Breast epithelium (tissue), 4 donors: ENCODE data around the gene TACR3. TPM values are rescaled to one million over a fixed set of nuclear protein-coding genes. Genes with fewer than 3 reads are reported as not detected.
A peak's percentile ranks its signal among the peaks of the same experiment; 100 is the strongest.
"Not testable (repeated sequence)": the region's sequence is repeated elsewhere in the genome, so short reads cannot be mapped to it uniquely, and the experiment has no call there.

Experiments
- DNase-seq, 2 donors: peaks; one replicate each; pipeline ENCODE4 v3.0.0-alpha.2; 2019; ENCODE audit warnings: low spot score in 2 of 2
- H3K27ac ChIP-seq, 2 donors: fragments of 200-600 bp; sonication (generic) in 1 of 2; one replicate each; pipeline ENCODE4 v1.5.1; 2016 to 2019; ENCODE audit warnings: mild to moderate bottlenecking in 1 of 2
- H3K27me3 ChIP-seq, 2 donors: fragments of 200-600 bp; sonication (generic) in 1 of 2; one replicate each; pipeline versions ENCODE4 v1.5.1 to v1.6.0; 2017 to 2019; ENCODE audit warnings: control low read depth in 1 of 2, mild to moderate bottlenecking in 1 of 2
- H3K36me3 ChIP-seq: fragments of 200-600 bp; one replicate; pipeline ENCODE4 v1.5.1; 2019
- H3K4me1 ChIP-seq, 2 donors: fragments of 200-600 bp; sonication (generic); one replicate each; pipeline ENCODE4 v1.5.1; 2016 to 2019; ENCODE audit warnings: control low read depth in 1 of 2
- H3K4me3 ChIP-seq, 3 donors: fragments of 200-600 bp; sonication (generic); 1 replicate in 2 of 3; 2 replicates in 1 of 3; pipeline ENCODE4 v1.5.1; 2016 to 2019; ENCODE audit warnings: mild to moderate bottlenecking in 3 of 3, moderate library complexity in 2 of 3
- H3K9me3 ChIP-seq, 2 donors: fragments of 200-600 bp; sonication (generic) in 1 of 2; one replicate each; pipeline ENCODE4 v1.5.1; 2016 to 2019; ENCODE audit warnings: control low read depth in 1 of 2
- POLR2A ChIP-seq: fragments of 450-650 bp; IDR thresholded peaks from one replicate; pipeline ENCODE4 v1.6.1; 2016; ENCODE audit warnings: antibody characterized with exemption, mild to moderate bottlenecking, moderate library complexity
- POLR2AphosphoS5 ChIP-seq, 3 donors: sonication (generic); formaldehyde crosslinking; IDR thresholded peaks; one replicate each; pipeline ENCODE4 v1.6.1; 2017; ENCODE audit warnings: antibody characterized with exemption in 3 of 3
- intact Hi-C: fragments of 100-400 bp; cut with DNase I; formaldehyde crosslinking; loops from one replicate; pipeline ENCODE4 v1.15.1; 2023; ENCODE audit warnings: low total_unique reads
- total RNA-seq, 3 donors: library from RNA; depleted of rRNA; stranded (reverse); fragments of >200 nt; gene quantifications; one replicate each; pipeline ENCODE4 v1.1.0, GENCODE V29; 2016
- TF ChIP-seq, protein P1 (sequence below), 3 donors: fragments of 450-650 bp; IDR thresholded peaks; one replicate each; pipeline ENCODE4 v1.5.1; 2016 to 2017; ENCODE audit warnings: antibody characterized with exemption in 3 of 3, mild to moderate bottlenecking in 3 of 3, moderate library complexity in 3 of 3

Gene TACR3, protein sequence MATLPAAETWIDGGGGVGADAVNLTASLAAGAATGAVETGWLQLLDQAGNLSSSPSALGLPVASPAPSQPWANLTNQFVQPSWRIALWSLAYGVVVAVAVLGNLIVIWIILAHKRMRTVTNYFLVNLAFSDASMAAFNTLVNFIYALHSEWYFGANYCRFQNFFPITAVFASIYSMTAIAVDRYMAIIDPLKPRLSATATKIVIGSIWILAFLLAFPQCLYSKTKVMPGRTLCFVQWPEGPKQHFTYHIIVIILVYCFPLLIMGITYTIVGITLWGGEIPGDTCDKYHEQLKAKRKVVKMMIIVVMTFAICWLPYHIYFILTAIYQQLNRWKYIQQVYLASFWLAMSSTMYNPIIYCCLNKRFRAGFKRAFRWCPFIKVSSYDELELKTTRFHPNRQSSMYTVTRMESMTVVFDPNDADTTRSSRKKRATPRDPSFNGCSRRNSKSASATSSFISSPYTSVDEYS
- not detected for total RNA-seq

DNA sequence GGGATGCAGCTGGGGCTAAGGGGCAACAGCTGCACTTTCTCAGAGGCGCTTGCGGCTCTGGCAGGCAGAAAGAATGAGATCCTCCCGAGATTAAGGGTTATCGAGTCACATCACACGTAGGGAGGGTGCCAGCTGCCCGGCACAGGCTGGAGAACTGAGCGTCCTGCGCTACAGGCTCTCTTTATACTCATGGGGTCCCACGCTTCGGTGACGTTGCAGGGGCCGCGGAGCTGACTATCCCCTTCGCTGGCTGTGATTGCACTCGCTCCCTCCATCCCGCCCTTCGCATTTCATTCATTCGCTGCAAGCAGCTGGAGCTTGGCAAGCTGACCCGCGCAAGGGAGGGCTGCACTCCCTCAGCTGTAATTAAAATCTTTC is at the start of gene TACR3:
Gene TACR3 (minus strand): TSS at position 156 of the 378 bp plus-strand sequence. CDS start 310 bp downstream, outside the sequence.
- Histone ChIP-seq H3K36me3 (no peaks in the 10 kb centered on the region), H3K4me3 (peak within 1 kb of the TSS in 2 of 3 donors; percentile 28 to 40), H3K4me1 (no peaks in the 10 kb centered on the region), H3K27me3 (peaks cover 0 to 10% of the 10 kb centered on the region in 2 donors), H3K9me3 (no peaks in the 10 kb centered on the region), H3K27ac (no peak within 1 kb of the TSS)
- no peak for DNase-seq
- TF ChIP-seq, protein P1, sequence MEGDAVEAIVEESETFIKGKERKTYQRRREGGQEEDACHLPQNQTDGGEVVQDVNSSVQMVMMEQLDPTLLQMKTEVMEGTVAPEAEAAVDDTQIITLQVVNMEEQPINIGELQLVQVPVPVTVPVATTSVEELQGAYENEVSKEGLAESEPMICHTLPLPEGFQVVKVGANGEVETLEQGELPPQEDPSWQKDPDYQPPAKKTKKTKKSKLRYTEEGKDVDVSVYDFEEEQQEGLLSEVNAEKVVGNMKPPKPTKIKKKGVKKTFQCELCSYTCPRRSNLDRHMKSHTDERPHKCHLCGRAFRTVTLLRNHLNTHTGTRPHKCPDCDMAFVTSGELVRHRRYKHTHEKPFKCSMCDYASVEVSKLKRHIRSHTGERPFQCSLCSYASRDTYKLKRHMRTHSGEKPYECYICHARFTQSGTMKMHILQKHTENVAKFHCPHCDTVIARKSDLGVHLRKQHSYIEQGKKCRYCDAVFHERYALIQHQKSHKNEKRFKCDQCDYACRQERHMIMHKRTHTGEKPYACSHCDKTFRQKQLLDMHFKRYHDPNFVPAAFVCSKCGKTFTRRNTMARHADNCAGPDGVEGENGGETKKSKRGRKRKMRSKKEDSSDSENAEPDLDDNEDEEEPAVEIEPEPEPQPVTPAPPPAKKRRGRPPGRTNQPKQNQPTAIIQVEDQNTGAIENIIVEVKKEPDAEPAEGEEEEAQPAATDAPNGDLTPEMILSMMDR (IDR thresholded peaks at IDR 0.05), result no peak
- intact Hi-C loops, result no loop called here

DNA sequence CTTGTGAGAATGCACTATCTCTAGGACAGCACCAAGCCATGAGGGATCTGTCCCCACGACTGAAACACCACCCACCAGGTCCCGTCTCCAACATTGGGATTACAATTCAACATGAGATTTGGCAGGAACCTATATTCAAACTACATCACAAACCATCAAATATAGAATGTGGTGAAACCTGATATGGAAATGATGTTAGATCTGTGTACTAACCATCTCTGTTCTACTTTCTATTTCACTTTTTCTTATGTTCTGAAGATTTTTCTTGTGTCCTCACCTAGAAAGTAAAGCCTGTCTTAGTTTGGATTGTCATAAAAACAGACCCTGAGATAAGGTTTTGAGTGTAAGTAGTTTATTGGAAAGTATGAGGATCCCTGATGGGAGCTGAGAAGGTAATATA is 37.8 kb upstream of the TACR3 start:
- Histone ChIP-seq H3K4me1 (no peaks in the 10 kb centered on the region), H3K9me3 (no peaks in the 10 kb centered on the region), H3K27ac (no peak overlapping the region), H3K27me3 (no peaks in the 10 kb centered on the region), H3K36me3 (no peaks in the 10 kb centered on the region), H3K4me3 (no peak overlapping the region)
- intact Hi-C loops, result no loop called here
- DNase-seq, result no peak
- TF ChIP-seq, protein P1 (IDR thresholded peaks at IDR 0.05), result no peak
- TF ChIP-seq POLR2AphosphoS5 (IDR thresholded peaks at IDR 0.05) (no peak), POLR2A (no peak)

DNA sequence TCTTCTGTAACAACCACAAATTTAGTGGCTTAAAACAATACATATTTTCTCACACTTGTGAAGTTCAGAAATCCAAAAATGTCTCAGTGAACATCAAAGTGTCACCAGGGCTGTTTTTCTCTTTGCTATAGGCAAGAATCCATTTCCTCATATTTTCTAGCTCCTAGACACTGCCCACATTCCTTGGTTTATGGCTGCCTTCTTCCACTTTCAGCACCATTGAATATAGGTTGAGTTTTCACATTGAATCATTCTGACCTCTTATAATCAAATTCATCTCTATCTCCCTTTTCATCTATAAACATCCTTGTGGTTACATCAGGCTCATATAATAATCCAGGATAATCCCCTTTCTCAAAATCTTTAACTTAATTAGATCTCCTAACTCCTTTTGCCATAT is 37.0 kb upstream of the TACR3 start:
- no peaks in the 10 kb centered on the region for H3K27me3 ChIP-seq
- intact Hi-C loops, result no loop called here

DNA sequence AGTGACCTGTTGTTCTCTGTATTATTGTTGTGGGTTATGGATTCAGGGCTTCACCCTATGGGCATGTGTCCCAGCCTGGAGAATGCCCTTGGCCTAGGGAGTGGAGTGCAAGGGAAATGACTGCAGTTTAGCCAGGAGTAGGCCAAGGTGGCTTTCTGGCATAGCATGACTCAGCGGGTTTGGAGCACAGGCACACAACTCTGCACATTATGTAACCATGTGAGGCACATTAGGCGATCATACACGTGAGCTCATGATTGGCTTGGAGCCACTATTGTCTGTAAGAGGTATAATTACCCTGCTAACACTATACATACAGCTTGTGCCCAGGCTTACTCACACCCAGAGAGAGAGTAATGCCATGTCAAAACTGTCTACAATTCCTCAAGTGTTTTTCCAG is 35.1 kb upstream of the TACR3 start:
- Histone ChIP-seq H3K4me3 (no peak overlapping the region), H3K36me3 (no peaks in the 10 kb centered on the region), H3K27ac (no peak overlapping the region), H3K4me1 (no peaks in the 10 kb centered on the region), H3K27me3 (no peaks in the 10 kb centered on the region), H3K9me3 (no peaks in the 10 kb centered on the region)
- TF ChIP-seq POLR2A, result no peak
- no peak for TF ChIP-seq POLR2AphosphoS5 (IDR thresholded peaks at IDR 0.05)
- TF ChIP-seq, protein P1 (IDR thresholded peaks at IDR 0.05), result no peak
- DNase-seq, result no peak
- intact Hi-C loops, result no loop called here

More for the DNA sequence above, 37.0 kb upstream of the TACR3 start:
- Histone ChIP-seq H3K4me1 (no peaks in the 10 kb centered on the region), H3K36me3 (no peaks in the 10 kb centered on the region), H3K9me3 (no peaks in the 10 kb centered on the region), H3K4me3 (no peak overlapping the region), H3K27ac (no peak overlapping the region)
- DNase-seq, result no peak
- TF ChIP-seq POLR2AphosphoS5 (IDR thresholded peaks at IDR 0.05) (no peak), POLR2A (no peak)
- TF ChIP-seq, protein P1 (IDR thresholded peaks at IDR 0.05), result no peak

DNA sequence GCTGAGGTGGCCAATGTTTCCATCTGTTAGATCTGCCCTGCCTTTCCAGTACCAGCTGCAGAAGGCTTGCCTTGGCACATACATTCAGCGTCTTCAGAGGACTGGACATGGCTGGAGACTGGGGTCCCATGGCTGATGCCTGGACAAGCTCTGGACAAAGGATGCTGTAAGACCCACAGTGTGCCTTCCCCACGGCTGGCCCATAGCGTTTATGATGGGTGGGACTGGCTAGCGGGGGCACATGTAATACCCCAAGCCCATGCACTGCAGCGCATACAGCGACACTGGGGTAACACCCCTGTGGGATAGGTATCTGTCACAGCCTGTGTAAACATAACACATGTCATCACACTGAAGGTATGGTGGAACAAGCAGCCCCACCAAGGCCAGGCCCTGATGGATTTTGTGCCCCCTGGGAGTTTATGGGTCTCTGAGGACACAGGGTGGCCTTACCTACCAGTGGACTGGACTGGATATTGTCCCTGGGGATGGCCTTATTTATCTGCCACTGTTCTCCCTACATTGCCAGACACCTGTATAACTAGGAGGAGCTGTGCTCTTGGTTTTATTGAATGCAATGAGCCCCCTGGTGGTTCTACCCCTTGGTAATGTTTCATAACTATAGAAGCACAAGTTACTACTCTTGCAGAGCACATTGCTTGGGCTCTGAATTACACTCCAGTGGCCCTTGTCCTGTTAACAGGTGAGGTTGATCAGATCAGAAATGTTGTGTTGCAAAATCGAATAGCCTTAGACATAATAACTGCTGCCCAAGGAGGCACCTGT is 34.3 kb upstream of the TACR3 start:
- Histone ChIP-seq H3K4me1 (no peaks in the 10 kb centered on the region), H3K36me3 (no peaks in the 10 kb centered on the region), H3K27me3 (no peaks in the 10 kb centered on the region), H3K27ac (no peak overlapping the region), H3K4me3 (no peak overlapping the region), H3K9me3 (no peaks in the 10 kb centered on the region)
- intact Hi-C loops, result no loop called here
- TF ChIP-seq, protein P1 (IDR thresholded peaks at IDR 0.05), result no peak
- no peak for TF ChIP-seq POLR2AphosphoS5 (IDR thresholded peaks at IDR 0.05)
- TF ChIP-seq POLR2A, result no peak
- DNase-seq, result no peak

DNA sequence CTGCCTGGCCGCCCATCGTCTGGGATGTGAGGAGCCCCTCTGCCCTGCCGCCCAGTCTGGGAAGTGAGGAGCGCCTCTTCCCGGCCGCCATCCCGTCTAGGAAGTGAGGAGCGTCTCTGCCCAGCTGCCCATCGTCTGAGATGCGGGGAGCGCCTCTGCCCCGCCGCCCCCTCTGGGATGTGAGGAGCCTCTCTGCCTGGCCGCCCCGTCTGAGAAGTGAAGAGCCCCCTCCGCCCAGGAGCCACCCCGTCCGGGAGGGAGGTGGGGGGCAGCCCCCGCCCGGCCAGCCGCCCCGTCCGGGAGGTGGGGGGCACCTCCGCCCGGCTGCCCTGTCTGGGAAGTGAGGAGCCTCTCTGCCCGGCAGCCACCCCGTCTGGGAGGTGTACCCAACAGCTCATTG is 3.4 kb upstream of the TACR3 start:
- intact Hi-C loops, H3K9me3 ChIP-seq, H3K4me1 ChIP-seq, DNase-seq, H3K36me3 ChIP-seq, H3K27ac ChIP-seq, H3K4me3 ChIP-seq: not testable (repeated sequence)
- peaks cover 0 to 10% of the 10 kb centered on the region in 2 donors for H3K27me3 ChIP-seq
